ENCODE results near the gene PHACTR1.

Gene PHACTR1

DNA sequence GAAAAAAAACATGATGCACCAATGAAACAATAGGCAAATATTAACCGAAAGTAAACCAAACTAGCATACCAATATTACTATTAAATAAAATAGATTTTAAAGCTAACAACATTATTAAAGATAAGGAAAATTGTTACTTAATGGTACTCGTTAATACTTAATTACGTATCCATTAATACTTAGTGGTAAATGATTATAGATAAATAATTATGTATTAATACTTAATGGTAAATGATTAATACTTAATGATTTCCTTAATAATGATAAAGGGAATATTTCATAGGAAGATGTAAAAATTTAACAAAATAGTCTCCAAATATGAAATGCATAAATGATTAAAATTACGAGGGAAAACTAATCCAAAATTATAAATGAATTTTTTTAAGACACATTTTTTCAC is 278.9 kb downstream of the PHACTR1 start:
- no peak for ATAC-seq
- TF ChIP-seq ZNF565 (CRISPR knock-in tag; conservative IDR thresholded peaks at IDR 0.05; ENCODE audit: low read depth) (no peak), RARB (CRISPR knock-in tag; IDR thresholded peaks at IDR 0.05) (no peak), ZNF8 (CRISPR knock-in tag; IDR thresholded peaks at IDR 0.05) (no peak), ESRRG (CRISPR knock-in tag; IDR thresholded peaks at IDR 0.05) (no peak)
- TF ChIP-seq, protein P1, sequence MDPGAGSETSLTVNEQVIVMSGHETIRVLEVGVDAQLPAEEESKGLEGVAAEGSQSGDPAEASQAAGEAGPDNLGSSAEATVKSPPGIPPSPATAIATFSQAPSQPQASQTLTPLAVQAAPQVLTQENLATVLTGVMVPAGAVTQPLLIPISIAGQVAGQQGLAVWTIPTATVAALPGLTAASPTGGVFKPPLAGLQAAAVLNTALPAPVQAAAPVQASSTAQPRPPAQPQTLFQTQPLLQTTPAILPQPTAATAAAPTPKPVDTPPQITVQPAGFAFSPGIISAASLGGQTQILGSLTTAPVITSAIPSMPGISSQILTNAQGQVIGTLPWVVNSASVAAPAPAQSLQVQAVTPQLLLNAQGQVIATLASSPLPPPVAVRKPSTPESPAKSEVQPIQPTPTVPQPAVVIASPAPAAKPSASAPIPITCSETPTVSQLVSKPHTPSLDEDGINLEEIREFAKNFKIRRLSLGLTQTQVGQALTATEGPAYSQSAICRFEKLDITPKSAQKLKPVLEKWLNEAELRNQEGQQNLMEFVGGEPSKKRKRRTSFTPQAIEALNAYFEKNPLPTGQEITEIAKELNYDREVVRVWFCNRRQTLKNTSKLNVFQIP (CRISPR knock-in tag; IDR thresholded peaks at IDR 0.05; ENCODE audit: borderline replicate concordance, low read depth), result no peak

DNA sequence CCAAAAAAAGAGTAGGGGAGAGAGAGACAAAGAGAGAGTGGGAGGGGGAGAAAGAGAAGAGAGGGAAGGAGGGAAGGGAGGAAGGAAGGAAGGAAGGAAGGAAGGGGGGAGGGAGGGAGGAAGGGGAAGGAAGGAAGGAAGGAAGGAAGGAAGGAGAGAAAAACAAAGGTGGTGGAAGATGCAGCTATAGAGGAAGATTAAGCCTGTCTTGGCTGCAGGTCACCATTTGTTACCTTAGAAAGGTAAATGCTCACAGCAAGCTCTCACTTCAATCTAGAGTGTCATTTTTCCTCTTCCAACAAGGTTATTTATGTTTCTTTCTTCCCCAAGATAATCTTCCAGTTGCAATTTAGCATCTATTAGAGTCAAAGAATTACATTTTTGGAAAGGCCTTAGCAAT is 284.0 kb downstream of the PHACTR1 start:
- TF ChIP-seq CSDC2 (CRISPR knock-in tag; IDR thresholded peaks at IDR 0.05), result no peak
- no peak for TF ChIP-seq ZFP30 (CRISPR knock-in tag; IDR thresholded peaks at IDR 0.05)
- TF ChIP-seq OSR1 (CRISPR knock-in tag; IDR thresholded peaks at IDR 0.05), result no peak
- TF ChIP-seq GLIS3 (CRISPR knock-in tag; IDR thresholded peaks at IDR 0.05), result no peak
- TF ChIP-seq ISL1 (CRISPR knock-in tag; IDR thresholded peaks at IDR 0.05), result no peak
- TF ChIP-seq TCF4 (CRISPR knock-in tag; IDR thresholded peaks at IDR 0.05; ENCODE audit: borderline replicate concordance), result no peak
- TF ChIP-seq, protein P2, sequence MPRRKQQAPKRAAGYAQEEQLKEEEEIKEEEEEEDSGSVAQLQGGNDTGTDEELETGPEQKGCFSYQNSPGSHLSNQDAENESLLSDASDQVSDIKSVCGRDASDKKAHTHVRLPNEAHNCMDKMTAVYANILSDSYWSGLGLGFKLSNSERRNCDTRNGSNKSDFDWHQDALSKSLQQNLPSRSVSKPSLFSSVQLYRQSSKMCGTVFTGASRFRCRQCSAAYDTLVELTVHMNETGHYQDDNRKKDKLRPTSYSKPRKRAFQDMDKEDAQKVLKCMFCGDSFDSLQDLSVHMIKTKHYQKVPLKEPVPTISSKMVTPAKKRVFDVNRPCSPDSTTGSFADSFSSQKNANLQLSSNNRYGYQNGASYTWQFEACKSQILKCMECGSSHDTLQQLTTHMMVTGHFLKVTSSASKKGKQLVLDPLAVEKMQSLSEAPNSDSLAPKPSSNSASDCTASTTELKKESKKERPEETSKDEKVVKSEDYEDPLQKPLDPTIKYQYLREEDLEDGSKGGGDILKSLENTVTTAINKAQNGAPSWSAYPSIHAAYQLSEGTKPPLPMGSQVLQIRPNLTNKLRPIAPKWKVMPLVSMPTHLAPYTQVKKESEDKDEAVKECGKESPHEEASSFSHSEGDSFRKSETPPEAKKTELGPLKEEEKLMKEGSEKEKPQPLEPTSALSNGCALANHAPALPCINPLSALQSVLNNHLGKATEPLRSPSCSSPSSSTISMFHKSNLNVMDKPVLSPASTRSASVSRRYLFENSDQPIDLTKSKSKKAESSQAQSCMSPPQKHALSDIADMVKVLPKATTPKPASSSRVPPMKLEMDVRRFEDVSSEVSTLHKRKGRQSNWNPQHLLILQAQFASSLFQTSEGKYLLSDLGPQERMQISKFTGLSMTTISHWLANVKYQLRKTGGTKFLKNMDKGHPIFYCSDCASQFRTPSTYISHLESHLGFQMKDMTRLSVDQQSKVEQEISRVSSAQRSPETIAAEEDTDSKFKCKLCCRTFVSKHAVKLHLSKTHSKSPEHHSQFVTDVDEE (CRISPR knock-in tag; IDR thresholded peaks at IDR 0.05), result no peak
- no peak for TF ChIP-seq ZNF8 (CRISPR knock-in tag; IDR thresholded peaks at IDR 0.05)
- no peak for TF ChIP-seq BACH2 (CRISPR knock-in tag; IDR thresholded peaks at IDR 0.05; ENCODE audit: borderline replicate concordance)
- TF ChIP-seq TOX (CRISPR knock-in tag; IDR thresholded peaks at IDR 0.05; ENCODE audit: borderline replicate concordance), result no peak
- no peak for TF ChIP-seq SNAI2 (CRISPR knock-in tag; IDR thresholded peaks at IDR 0.05)
- TF ChIP-seq, protein P3, sequence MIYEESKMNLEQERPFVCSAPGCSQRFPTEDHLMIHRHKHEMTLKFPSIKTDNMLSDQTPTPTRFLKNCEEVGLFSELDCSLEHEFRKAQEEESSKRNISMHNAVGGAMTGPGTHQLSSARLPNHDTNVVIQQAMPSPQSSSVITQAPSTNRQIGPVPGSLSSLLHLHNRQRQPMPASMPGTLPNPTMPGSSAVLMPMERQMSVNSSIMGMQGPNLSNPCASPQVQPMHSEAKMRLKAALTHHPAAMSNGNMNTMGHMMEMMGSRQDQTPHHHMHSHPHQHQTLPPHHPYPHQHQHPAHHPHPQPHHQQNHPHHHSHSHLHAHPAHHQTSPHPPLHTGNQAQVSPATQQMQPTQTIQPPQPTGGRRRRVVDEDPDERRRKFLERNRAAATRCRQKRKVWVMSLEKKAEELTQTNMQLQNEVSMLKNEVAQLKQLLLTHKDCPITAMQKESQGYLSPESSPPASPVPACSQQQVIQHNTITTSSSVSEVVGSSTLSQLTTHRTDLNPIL (CRISPR knock-in tag; IDR thresholded peaks at IDR 0.05; ENCODE audit: low read depth), result no peak
- TF ChIP-seq, protein P1 (CRISPR knock-in tag; IDR thresholded peaks at IDR 0.05; ENCODE audit: borderline replicate concordance, low read depth), result no peak
- TF ChIP-seq ZNF70 (CRISPR knock-in tag; IDR thresholded peaks at IDR 0.05), result no peak
- TF ChIP-seq, protein P4, sequence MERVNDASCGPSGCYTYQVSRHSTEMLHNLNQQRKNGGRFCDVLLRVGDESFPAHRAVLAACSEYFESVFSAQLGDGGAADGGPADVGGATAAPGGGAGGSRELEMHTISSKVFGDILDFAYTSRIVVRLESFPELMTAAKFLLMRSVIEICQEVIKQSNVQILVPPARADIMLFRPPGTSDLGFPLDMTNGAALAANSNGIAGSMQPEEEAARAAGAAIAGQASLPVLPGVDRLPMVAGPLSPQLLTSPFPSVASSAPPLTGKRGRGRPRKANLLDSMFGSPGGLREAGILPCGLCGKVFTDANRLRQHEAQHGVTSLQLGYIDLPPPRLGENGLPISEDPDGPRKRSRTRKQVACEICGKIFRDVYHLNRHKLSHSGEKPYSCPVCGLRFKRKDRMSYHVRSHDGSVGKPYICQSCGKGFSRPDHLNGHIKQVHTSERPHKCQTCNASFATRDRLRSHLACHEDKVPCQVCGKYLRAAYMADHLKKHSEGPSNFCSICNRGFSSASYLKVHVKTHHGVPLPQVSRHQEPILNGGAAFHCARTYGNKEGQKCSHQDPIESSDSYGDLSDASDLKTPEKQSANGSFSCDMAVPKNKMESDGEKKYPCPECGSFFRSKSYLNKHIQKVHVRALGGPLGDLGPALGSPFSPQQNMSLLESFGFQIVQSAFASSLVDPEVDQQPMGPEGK (CRISPR knock-in tag; IDR thresholded peaks at IDR 0.05; ENCODE audit: borderline replicate concordance), result no peak
- TF ChIP-seq ARNTL (CRISPR knock-in tag; IDR thresholded peaks at IDR 0.05; ENCODE audit: borderline replicate concordance, low read depth), result no peak
- TF ChIP-seq RARB (CRISPR knock-in tag; IDR thresholded peaks at IDR 0.05), result no peak
- ATAC-seq, result no peak

DNA sequence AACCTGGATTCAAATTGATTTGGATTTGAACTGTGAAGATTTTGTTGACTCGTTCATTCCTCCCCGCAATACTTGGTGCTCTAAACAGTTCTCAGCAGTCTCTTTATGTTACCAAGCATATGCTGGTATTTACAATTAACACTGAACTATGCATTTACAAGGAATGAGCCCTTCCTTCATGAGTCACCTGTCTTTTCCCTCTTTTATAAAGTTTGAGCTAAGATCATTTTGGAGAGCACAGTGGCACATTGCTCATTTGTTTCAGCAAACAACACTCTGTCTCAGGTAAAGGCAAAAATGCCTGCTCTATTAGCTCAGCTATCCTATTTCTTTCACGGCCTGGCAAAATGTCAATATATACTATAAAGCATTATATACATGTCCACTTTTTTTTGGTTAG is 285.4 kb downstream of the PHACTR1 start:
- no peak for ATAC-seq
- TF ChIP-seq PPARA (CRISPR knock-in tag; IDR thresholded peaks at IDR 0.05; ENCODE audit: borderline replicate concordance) (no peak), ZFP30 (CRISPR knock-in tag; IDR thresholded peaks at IDR 0.05) (no peak), ESRRG (CRISPR knock-in tag; IDR thresholded peaks at IDR 0.05) (no peak), BACH2 (CRISPR knock-in tag; IDR thresholded peaks at IDR 0.05; ENCODE audit: borderline replicate concordance) (no peak), CSDC2 (CRISPR knock-in tag; IDR thresholded peaks at IDR 0.05) (no peak), ZNF8 (CRISPR knock-in tag; IDR thresholded peaks at IDR 0.05) (no peak), ZC3H10 (CRISPR knock-in tag; IDR thresholded peaks at IDR 0.05) (no peak), ZNF565 (CRISPR knock-in tag; conservative IDR thresholded peaks at IDR 0.05; ENCODE audit: low read depth) (no peak), TOX (CRISPR knock-in tag; IDR thresholded peaks at IDR 0.05; ENCODE audit: borderline replicate concordance) (no peak), TCF4 (CRISPR knock-in tag; IDR thresholded peaks at IDR 0.05; ENCODE audit: borderline replicate concordance) (no peak), ZFP3 (CRISPR knock-in tag; IDR thresholded peaks at IDR 0.05) (no peak), SNAI2 (CRISPR knock-in tag; IDR thresholded peaks at IDR 0.05) (no peak), GLIS3 (CRISPR knock-in tag; IDR thresholded peaks at IDR 0.05) (no peak)
- TF ChIP-seq, protein P5, sequence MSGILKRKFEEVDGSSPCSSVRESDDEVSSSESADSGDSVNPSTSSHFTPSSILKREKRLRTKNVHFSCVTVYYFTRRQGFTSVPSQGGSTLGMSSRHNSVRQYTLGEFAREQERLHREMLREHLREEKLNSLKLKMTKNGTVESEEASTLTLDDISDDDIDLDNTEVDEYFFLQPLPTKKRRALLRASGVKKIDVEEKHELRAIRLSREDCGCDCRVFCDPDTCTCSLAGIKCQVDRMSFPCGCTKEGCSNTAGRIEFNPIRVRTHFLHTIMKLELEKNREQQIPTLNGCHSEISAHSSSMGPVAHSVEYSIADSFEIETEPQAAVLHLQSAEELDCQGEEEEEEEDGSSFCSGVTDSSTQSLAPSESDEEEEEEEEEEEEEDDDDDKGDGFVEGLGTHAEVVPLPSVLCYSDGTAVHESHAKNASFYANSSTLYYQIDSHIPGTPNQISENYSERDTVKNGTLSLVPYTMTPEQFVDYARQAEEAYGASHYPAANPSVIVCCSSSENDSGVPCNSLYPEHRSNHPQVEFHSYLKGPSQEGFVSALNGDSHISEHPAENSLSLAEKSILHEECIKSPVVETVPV (CRISPR knock-in tag; IDR thresholded peaks at IDR 0.05), result no peak
- TF ChIP-seq, protein P3 (CRISPR knock-in tag; IDR thresholded peaks at IDR 0.05; ENCODE audit: low read depth), result no peak

All from SK-N-SH treated with all-trans-retinoic acid at 6 μM for 48 hours (cell line).